ENCODE results near the gene ZC2HC1B.

ZC2HC1B gene

DNA sequence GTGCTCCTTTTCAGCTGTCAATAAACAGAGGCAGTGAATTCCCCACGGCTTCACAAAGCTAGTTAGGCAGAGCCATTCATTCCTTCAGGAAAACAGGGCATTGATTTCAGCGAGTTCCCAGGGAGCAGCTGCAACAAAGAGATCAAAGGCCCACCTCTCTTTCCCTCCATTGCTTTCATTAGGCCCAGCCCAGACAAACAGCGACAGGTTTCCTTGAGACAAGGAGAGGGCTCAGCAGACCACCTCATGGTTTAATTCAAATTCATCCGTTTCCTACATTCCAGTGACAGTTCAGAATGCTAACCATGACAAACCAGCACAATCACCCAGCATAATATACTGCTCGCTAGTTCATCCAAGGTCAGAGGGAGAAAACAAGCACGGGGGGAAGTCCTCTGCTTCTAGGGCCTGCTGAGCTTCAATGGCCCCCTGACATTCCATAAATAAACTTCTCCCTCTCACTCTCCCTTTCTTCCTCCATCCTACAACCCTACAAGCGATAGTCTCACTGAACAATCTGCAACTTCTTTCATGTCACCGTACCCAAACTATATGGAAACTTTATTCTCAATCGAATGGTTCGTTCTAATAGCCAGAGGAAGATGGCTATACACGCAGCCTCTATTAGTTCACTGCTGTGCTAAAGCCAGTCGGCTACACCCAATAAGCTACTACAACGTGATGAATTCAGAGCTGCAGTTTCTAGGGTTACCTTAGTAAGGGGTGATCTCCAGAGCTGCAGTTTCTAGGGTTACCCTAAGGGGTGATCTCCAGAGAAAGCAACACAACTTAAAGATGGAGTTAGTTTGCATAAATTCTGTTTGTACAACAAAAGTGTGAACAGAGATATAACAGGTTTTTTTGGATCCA, 109.1 kb downstream of the ZC2HC1B start:
- Mint-ChIP-seq H3K4me1 (ENCODE audit: low read depth) (peaks cover 4% of the 10 kb centered on the region), H3K4me3 (no peak overlapping the region), H3K9me3 (ENCODE audit: low read depth) (no peaks in the 10 kb centered on the region), H3K27me3 (no peaks in the 10 kb centered on the region), H3K27ac (no peak overlapping the region), H3K36me3 (no peaks in the 10 kb centered on the region)

- Mint-ChIP-seq H3K4me3 (no peak overlapping the region), H3K27ac (no peak overlapping the region), H3K36me3 (no peaks in the 10 kb centered on the region), H3K4me1 (ENCODE audit: low read depth) (peaks cover 4% of the 10 kb centered on the region), H3K9me3 (ENCODE audit: low read depth) (no peaks in the 10 kb centered on the region), H3K27me3 (no peaks in the 10 kb centered on the region)
Measured at GRCh38 chr6:143974089-143974488, 109.8 kb downstream of the ZC2HC1B start.

- no peaks in the 10 kb centered on the region for H3K36me3 Mint-ChIP-seq
- H3K4me1 Mint-ChIP-seq (ENCODE audit: low read depth), result peaks cover 4% of the 10 kb centered on the region
- H3K9me3 Mint-ChIP-seq (ENCODE audit: low read depth), result no peaks in the 10 kb centered on the region
- H3K4me3 Mint-ChIP-seq, result no peak overlapping the region
- H3K27me3 Mint-ChIP-seq, result no peaks in the 10 kb centered on the region
- H3K27ac Mint-ChIP-seq, result no peak overlapping the region
Measured at GRCh38 chr6:143976806-143977349, 112.6 kb downstream of the ZC2HC1B start.

GRCh38 chr6:143980921-143981320, 116.6 kb downstream of the ZC2HC1B start:
- Mint-ChIP-seq H3K27ac (no peak overlapping the region), H3K27me3 (no peaks in the 10 kb centered on the region), H3K4me1 (ENCODE audit: low read depth) (peaks cover 4% of the 10 kb centered on the region), H3K9me3 (ENCODE audit: low read depth) (no peaks in the 10 kb centered on the region), H3K36me3 (no peaks in the 10 kb centered on the region), H3K4me3 (no peak overlapping the region)

- H3K9me3 Mint-ChIP-seq (ENCODE audit: low read depth), result no peaks in the 10 kb centered on the region
- H3K27ac Mint-ChIP-seq, result no peak overlapping the region
- H3K27me3 Mint-ChIP-seq, result no peaks in the 10 kb centered on the region
- no peaks in the 10 kb centered on the region for H3K4me1 Mint-ChIP-seq (ENCODE audit: low read depth)
- no peaks in the 10 kb centered on the region for H3K36me3 Mint-ChIP-seq
- H3K4me3 Mint-ChIP-seq, result no peak overlapping the region
Measured at GRCh38 chr6:143982968-143983367, 118.7 kb downstream of the ZC2HC1B start.

- no peaks in the 10 kb centered on the region for H3K36me3 Mint-ChIP-seq
- no peak overlapping the region for H3K4me3 Mint-ChIP-seq
- H3K27ac Mint-ChIP-seq, result no peak overlapping the region
- peaks cover 3% of the 10 kb centered on the region for H3K27me3 Mint-ChIP-seq
- peaks cover 3% of the 10 kb centered on the region for H3K9me3 Mint-ChIP-seq (ENCODE audit: low read depth)
- no peaks in the 10 kb centered on the region for H3K4me1 Mint-ChIP-seq (ENCODE audit: low read depth)
Measured at GRCh38 chr6:143984666-143985065, 120.4 kb downstream of the ZC2HC1B start.

DNA sequence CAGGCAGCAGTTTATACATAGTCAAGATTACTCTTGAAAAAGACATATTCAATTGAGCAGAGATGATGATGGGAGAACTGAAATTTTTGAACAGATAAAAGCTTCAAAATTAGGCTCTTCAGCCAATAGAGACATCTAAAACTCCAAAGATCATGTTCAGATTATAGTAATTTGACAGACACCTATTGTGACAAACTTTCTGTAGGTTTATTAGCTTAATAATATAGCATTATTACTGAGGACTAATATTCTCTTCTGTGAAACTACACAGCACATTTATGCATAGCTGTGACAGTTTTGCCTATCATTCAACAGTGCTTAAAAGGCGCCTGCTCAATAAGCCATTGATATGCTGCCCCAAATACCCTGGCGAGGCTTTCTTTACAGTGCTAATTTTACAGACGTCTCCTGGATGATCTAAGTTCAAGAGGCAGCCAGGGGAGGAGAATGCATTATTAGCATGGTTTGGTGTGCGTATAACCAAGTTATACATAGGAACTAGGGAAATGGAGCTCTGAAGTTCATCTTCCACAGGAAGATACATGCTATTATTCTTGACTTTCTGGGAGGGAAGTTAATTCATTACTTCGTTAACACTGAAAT, 122.3 kb downstream of the ZC2HC1B start:
- Mint-ChIP-seq H3K4me1 (ENCODE audit: low read depth) (no peaks in the 10 kb centered on the region), H3K27ac (no peak overlapping the region), H3K36me3 (no peaks in the 10 kb centered on the region), H3K27me3 (peaks cover 3% of the 10 kb centered on the region), H3K4me3 (no peak overlapping the region), H3K9me3 (ENCODE audit: low read depth) (peaks cover 3% of the 10 kb centered on the region)
